HG02798 (cell line): ENCODE results near the gene JARID2.
"Not testable (repeated sequence)": the region's sequence is repeated elsewhere in the genome, so short reads cannot be mapped to it uniquely, and the experiment has no call there.

Source experiments
- ATAC-seq: cut with Tn5 transposase; IDR thresholded peaks from one replicate; pipeline ENCODE4 v1.9.1; 2021; ENCODE audit warnings: mild to moderate bottlenecking; ENCODE audit not compliant: unreplicated experiment, poor library complexity

The JARID2 gene

GRCh38 chr6:15522856-15523529, 277.1 kb downstream of the JARID2 start:
- no peak for ATAC-seq

GRCh38 chr6:15523679-15524630, 278.1 kb downstream of the JARID2 start:
- ATAC-seq: no peak

- ATAC-seq: no peak
These were observed 279.1 kb downstream of the JARID2 start for GRCh38 chr6:15524861-15525401.

GRCh38 chr6:15526212-15526701, 280.4 kb downstream of the JARID2 start:
- no peak for ATAC-seq

GRCh38 chr6:15527838-15528617, 282.2 kb downstream of the JARID2 start:
- ATAC-seq: no peak

GRCh38 chr6:15528870-15529269, 283.0 kb downstream of the JARID2 start:
- no peak for ATAC-seq

GRCh38 chr6:15530411-15530810, 284.5 kb downstream of the JARID2 start:
- ATAC-seq: no peak

GRCh38 chr6:15531973-15532372, 286.1 kb downstream of the JARID2 start:
- ATAC-seq: no peak

- no peak for ATAC-seq
These were observed 287.6 kb downstream of the JARID2 start for GRCh38 chr6:15533379-15534026.

- ATAC-seq: no peak
These were observed 289.1 kb downstream of the JARID2 start for GRCh38 chr6:15534974-15535373.

GRCh38 chr6:15535495-15536197, 289.8 kb downstream of the JARID2 start:
- ATAC-seq: no peak

GRCh38 chr6:15536198-15536955, 290.5 kb downstream of the JARID2 start:
- ATAC-seq: no peak

GRCh38 chr6:15538106-15538505, 292.2 kb downstream of the JARID2 start:
- no peak for ATAC-seq

- ATAC-seq: no peak
These were observed 293.1 kb downstream of the JARID2 start for GRCh38 chr6:15538766-15539495.

- ATAC-seq: no peak
These were observed 293.9 kb downstream of the JARID2 start for GRCh38 chr6:15539722-15540270.

GRCh38 chr6:15543332-15543917, 297.6 kb downstream of the JARID2 start:
- not testable (repeated sequence) for ATAC-seq

- ATAC-seq: no peak
These were observed 298.5 kb downstream of the JARID2 start for GRCh38 chr6:15544321-15544900.
